OCI-LY1 (cell line): ENCODE data around the gene LRRC1.

ENCODE experiments used
- CTCF ChIP-seq: fragments of 200-600 bp; sonication (generic), shearing (Covaris generic); IDR thresholded peaks from 2 replicates; pipeline ENCODE4 v1.5.1; 2017; ENCODE audit warnings: mild to moderate bottlenecking, antibody characterized with exemption, low read length, moderate library complexity, mixed read lengths
- EZH2 ChIP-seq: fragments of 200-600 bp; sonication (generic), shearing (Covaris generic); IDR thresholded peaks from 2 replicates; pipeline ENCODE4 v1.8.0; 2017; ENCODE audit warnings: borderline replicate concordance, mixed run types, mild to moderate bottlenecking, antibody characterized with exemption, low read length, moderate library complexity, mixed read lengths

DNA sequence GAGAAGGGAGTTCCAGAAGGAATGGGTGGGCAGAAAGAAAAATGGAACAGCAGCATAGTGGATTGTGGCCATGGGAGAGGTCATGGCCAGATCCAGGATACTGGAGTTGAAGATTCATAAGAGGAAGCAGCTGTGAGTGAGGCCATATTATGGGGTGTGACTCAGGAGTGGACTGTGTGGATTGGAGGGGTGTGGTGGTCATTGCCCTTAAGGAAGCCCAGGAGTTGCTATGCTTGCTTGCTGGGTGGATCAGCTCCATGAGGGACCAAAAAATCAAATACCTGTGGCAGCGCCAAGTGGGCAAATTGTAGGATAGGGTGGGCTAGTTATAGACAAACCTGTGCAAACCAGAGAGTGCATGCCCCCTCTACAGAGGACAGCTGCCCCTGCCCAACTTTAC lies 18.3 kb downstream of the LRRC1 start:
- no peak for TF ChIP-seq CTCF
- no peak for TF ChIP-seq EZH2
